NCI-H226 (cell line): ENCODE data around the gene DOK6.
A peak's percentile ranks its signal among the peaks of the same experiment; 100 is the strongest.

Source experiments
- DNase-seq: peaks from one replicate; pipeline ENCODE4 v3.0.0-alpha.2; 2015

DOK6 gene

GRCh38 chr18:69444221-69444620 is 43.5 kb downstream of the DOK6 start:
- DNase-seq, result no peak

GRCh38 chr18:69447886-69448285 is 47.2 kb downstream of the DOK6 start:
- no peak for DNase-seq

GRCh38 chr18:69455125-69455524 is 54.4 kb downstream of the DOK6 start:
- DNase-seq, result no peak

GRCh38 chr18:69469444-69469919 is 68.8 kb downstream of the DOK6 start:
- no peak for DNase-seq

GRCh38 chr18:69480460-69480859 is 79.8 kb downstream of the DOK6 start:
- DNase-seq, result no peak

GRCh38 chr18:69483574-69483973 is 82.9 kb downstream of the DOK6 start:
- no peak for DNase-seq

GRCh38 chr18:69484699-69485396 is 84.2 kb downstream of the DOK6 start:
- DNase-seq, result peak; percentile 9

- DNase-seq, result no peak
Measured at GRCh38 chr18:69487488-69488394, 87.1 kb downstream of the DOK6 start.

- DNase-seq, result no peak
Measured at GRCh38 chr18:69490072-69490471, 89.4 kb downstream of the DOK6 start.

- no peak for DNase-seq
Measured at GRCh38 chr18:69490813-69491212, 90.1 kb downstream of the DOK6 start.

- DNase-seq, result no peak
Measured at GRCh38 chr18:69491576-69491975, 90.9 kb downstream of the DOK6 start.

- no peak for DNase-seq
Measured at GRCh38 chr18:69492861-69493260, 92.2 kb downstream of the DOK6 start.

GRCh38 chr18:69494841-69495240 is 94.2 kb downstream of the DOK6 start:
- DNase-seq, result no peak

- no peak for DNase-seq
Measured at GRCh38 chr18:69495338-69495737, 94.7 kb downstream of the DOK6 start.

- no peak for DNase-seq
Measured at GRCh38 chr18:69495841-69496533, 95.3 kb downstream of the DOK6 start.

- peak; percentile 24 for DNase-seq
Measured at GRCh38 chr18:69518989-69519388, 118.3 kb downstream of the DOK6 start.

- DNase-seq, result no peak
Measured at GRCh38 chr18:69523582-69523981, 122.9 kb downstream of the DOK6 start.

- DNase-seq, result peak; percentile 31
Measured at GRCh38 chr18:69528435-69528834, 127.7 kb downstream of the DOK6 start.

GRCh38 chr18:69529151-69529550 is 128.5 kb downstream of the DOK6 start:
- no peak for DNase-seq

GRCh38 chr18:69531973-69532372 is 131.3 kb downstream of the DOK6 start:
- no peak for DNase-seq

GRCh38 chr18:69537183-69537582 is 136.5 kb downstream of the DOK6 start:
- DNase-seq, result no peak

GRCh38 chr18:69538849-69539248 is 138.2 kb downstream of the DOK6 start:
- no peak for DNase-seq

GRCh38 chr18:69539404-69539803 is 138.7 kb downstream of the DOK6 start:
- DNase-seq, result no peak
